Measurements from ENCODE around the gene STK35.

DNA sequence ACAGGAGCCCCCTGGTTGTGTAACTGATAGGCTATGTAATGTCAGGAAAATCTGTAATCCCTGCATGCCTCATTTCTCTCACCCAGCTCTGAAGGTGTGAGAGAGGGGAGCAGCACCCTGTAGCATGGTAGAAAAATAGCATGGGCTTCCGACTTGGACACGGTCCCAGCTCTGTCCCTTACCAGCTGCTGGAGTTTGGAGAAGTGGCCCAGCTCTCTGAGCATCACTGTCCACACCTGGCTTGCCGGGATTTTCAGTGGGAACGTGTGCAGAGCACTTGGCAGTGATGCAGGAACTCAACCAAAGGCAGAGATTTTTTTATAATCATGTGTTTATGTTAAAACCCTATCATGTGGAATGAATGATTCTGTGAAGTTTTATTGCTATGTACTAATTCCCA, 34.6 kb downstream of the STK35 start:
- TF ChIP-seq, protein P1, sequence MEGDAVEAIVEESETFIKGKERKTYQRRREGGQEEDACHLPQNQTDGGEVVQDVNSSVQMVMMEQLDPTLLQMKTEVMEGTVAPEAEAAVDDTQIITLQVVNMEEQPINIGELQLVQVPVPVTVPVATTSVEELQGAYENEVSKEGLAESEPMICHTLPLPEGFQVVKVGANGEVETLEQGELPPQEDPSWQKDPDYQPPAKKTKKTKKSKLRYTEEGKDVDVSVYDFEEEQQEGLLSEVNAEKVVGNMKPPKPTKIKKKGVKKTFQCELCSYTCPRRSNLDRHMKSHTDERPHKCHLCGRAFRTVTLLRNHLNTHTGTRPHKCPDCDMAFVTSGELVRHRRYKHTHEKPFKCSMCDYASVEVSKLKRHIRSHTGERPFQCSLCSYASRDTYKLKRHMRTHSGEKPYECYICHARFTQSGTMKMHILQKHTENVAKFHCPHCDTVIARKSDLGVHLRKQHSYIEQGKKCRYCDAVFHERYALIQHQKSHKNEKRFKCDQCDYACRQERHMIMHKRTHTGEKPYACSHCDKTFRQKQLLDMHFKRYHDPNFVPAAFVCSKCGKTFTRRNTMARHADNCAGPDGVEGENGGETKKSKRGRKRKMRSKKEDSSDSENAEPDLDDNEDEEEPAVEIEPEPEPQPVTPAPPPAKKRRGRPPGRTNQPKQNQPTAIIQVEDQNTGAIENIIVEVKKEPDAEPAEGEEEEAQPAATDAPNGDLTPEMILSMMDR (IDR thresholded peaks at IDR 0.05; ENCODE audit: poor library complexity): no peak
- TF ChIP-seq EZH2 (IDR thresholded peaks at IDR 0.05; ENCODE audit: borderline replicate concordance): no peak
